GM19372 (cell line): Measurements from ENCODE around the gene CRPPA.

Source experiments
- ATAC-seq: cut with Tn5 transposase; IDR thresholded peaks from one replicate; pipeline ENCODE4 v1.9.1; 2021; ENCODE audit warnings: mild to moderate bottlenecking, low read depth, moderate library complexity; ENCODE audit not compliant: unreplicated experiment

The CRPPA gene

GRCh38 chr7:16428182-16428581 is 6.8 kb upstream of the CRPPA start:
- no peak for ATAC-seq

DNA sequence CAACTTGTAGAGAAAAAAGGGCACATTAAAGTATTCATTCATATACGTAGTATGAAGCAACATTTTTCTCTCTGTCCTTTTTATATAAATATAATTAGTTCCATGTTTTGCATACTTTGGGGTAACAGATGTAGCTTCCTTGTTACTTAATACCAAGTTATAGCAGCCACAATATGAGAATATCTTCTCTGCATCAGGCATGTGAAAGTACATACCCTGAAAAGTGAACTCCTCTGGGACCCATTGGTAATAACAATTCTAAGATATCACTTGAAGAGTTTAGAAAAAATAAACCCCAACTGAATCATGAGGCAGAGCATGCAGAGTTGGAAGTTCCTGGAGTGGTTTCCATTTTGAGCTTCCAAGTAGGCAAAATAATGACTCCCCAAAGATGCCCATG is 2.4 kb upstream of the CRPPA start:
- ATAC-seq = no peak

- no peak for ATAC-seq
These were observed 1.6 kb upstream of the CRPPA start for GRCh38 chr7:16422917-16423316.

GRCh38 chr7:16422103-16422435 is 731 bp upstream of the CRPPA start:
- no peak for ATAC-seq

DNA sequence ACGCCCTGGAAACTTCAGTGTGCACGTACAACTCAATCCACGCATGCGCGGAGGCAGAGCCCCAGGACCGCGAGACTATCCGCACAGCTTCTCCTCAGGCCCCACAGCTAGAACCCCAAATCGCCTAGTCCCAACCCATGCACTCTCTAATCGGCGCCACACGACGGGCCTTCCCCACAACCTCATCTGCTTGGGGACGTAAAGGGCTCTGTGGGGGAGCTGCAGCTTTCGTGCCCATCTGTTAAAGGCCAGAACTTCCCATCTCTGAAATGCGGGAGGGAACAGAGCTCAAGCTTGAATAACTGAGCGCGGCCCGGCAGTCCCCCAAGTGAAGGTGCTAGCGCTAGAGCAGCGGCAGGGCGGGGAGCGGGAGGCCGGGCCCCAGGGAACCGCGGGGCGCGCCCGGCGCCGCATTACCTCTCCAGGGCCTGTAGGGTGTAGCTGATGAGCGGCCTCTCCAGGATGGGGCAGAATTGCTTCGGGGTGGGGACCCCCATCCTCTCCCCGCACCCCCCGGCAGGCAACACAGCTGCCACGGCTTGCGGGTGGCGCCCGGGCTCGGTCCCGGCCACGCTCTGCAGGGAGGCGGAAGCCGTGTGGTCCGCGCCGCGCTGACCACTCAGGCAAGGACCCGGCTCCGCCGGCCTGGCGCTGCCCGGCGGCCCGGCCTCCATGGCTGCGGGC is 547 bp downstream of the CRPPA start:
- ATAC-seq = peak; percentile 80

DNA sequence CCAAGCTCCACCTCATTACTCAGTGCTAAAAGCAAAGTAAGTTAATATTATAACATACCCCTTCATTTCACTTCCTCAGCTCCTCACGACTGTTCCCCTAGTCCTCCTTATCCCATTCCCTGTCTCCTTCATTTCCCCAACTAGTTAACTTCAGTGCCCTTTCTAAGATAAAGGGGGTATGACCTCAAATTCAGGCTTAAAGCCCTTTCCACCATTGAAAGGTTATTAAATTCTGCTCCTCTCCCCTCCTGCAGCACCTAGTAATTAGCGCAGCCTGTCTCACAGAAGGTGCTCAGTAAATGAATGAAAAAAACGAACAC is 1.0 kb downstream of the CRPPA start:
- no peak for ATAC-seq

DNA sequence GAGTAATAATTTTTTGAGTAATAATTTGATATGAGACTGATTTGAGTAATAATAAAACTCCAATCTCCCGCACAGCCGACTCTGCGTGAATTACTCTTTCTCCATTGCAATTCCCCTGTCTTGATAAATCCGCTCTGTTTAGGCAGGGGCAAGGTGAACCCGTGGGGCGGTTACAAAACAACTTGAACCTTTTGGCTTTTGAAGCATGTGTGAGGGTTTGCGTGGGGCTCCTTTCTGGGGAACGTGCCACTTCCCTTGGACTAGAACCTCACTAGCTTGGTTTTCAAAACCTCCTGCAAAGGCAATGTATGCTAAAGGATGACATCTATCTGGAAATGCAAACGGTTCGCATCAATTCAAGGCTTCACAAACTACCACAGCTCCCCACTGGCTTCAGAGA is 1.5 kb downstream of the CRPPA start:
- no peak for ATAC-seq

- ATAC-seq = no peak
These were observed 2.2 kb downstream of the CRPPA start for GRCh38 chr7:16419126-16419525.

DNA sequence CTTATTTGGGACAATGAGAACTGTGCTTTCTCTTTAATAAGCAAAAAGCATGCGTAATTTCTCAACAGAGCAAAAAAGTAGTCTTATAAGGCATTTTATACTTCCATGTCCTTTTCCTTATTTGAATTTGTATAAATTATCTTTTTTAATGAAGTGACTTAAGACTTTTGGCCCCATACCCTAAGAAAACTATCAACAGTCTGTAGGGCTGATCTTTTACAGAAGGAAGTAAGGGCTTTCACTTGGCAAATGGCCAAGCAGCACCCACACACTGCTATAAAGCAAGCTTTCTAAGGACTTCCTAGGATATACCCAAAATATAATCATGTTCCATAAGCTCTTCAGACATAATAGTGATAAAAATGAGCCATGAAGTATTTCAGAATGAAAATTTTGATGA is 3.4 kb downstream of the CRPPA start:
- ATAC-seq = no peak

GRCh38 chr7:16416289-16417282 is 4.8 kb downstream of the CRPPA start:
- no peak for ATAC-seq

GRCh38 chr7:16412274-16413254 is 8.8 kb downstream of the CRPPA start:
- ATAC-seq = no peak

DNA sequence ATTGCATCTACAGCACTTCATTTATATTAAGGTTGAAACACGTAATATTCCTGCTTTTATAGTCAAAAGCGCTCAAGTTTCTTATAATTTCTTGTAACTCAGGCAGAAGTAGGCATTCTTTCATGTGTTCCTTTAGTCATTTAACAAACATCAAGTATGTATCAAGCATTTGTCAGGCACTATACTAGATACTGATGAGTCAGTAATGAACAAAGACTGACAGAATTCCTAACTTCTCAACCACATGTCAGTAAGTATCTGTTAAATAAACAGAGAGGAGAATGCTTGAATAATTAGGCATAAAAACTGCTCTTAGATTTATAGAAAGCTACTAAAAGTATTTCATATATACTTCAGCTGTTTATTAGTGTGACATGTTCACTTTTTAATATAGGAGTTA is 9.9 kb downstream of the CRPPA start:
- ATAC-seq = no peak

- no peak for ATAC-seq
These were observed 11.6 kb downstream of the CRPPA start for GRCh38 chr7:16409777-16410176.

GRCh38 chr7:16404636-16405035 is 16.7 kb downstream of the CRPPA start:
- no peak for ATAC-seq

GRCh38 chr7:16403475-16403874 is 17.9 kb downstream of the CRPPA start:
- no peak for ATAC-seq

DNA sequence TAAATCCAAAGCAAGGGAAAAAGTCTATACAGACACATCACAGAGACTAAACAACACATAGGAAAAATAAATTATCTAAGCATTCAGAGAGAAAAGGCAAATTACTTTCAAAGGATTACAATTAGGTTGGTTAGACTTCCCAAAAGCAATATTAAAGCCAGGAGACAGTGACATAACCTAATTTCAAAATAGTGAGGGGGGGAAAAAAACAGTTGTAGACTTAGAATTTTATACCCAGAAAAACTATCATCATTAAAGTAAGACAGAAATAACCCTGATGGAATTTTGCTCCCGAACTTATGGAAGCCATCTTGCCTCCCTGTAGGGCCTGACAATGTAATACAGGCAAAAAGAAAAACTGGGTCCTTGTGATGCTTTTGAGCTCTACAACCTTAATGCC is 18.4 kb downstream of the CRPPA start:
- no peak for ATAC-seq

GRCh38 chr7:16402091-16402490 is 19.2 kb downstream of the CRPPA start:
- ATAC-seq = no peak

DNA sequence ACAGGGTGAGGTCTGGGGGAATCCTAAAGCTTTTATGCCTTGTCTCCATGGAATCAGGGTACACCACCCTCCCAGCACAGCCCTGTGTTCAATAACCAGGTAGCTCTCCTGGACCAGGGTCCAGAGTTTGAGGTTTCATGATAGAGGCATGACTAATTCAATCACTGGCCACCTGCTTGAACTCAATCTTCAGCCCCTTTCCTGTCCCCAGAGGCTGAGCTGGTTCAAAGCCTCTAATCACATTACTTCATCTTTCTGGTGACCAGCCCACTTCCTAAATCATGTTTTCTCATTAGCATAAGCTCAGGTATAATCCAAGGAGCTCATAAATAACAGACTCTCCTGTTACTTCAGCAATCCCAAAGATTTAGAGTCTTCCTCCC is 20.5 kb downstream of the CRPPA start:
- no peak for ATAC-seq

- ATAC-seq = no peak
These were observed 21.1 kb downstream of the CRPPA start for GRCh38 chr7:16399916-16400892.
